Measurements from ENCODE around the gene STK16. TPM values are rescaled to one million over a fixed set of nuclear protein-coding genes. Genes with fewer than 3 reads are reported as not detected.

STK16 gene
- total and polyA plus RNA-seq, 2 of the 13 experiments (the other 11 are each of a cell fraction or from before 2014, with no cell fraction given) = 28.0 to 50.9 TPM

DNA sequence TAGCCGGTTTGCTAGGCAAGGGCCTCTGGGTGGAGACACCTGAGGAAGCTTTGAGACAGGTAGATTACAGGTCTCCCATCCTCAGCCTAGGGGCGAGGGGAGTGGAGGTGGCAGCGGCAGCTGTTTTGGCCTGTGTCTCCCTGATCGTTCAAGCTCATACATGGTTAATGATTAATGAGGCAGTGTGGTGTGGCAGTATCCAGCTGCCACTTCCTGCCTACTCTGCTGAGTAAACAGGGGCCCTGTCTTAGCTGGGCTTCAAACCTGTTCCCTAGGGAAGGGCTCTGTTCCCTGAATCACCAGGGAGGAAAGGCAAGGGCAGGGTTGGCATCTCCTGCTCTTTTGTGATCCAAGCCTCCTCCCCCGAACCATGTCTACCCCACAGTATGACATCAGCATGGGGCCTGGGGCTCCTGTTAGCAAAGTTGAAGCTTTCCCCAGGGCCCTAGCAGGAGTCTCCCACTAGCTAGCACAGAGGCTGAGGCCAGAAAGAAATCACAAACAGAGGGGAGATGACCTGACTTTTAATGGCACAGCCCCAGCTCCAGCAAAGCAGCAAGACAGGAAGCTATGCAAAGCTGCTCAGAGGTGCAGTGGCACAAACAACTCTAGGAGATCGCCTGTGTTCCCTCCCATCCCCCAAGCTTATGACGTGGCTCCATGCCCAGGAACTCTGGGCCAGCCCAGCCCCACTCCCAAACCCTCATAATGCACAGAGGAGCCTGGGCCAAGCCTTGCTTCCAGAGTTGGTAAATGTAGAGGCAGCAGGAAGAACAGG is 4.1 kb downstream of the STK16 start (continued):
- TF ChIP-seq ZNF460 (CRISPR knock-in tag; IDR thresholded peaks at IDR 0.05; ENCODE audit: borderline replicate concordance) (peak; percentile 17; the same call in 1 of the 2 replicates), BCL6 (CRISPR knock-in tag; IDR thresholded peaks at IDR 0.05) (peak; percentile 36; the same call in 1 of the 2 replicates), HMGA1 (CRISPR knock-in tag; conservative IDR thresholded peaks at IDR 0.05) (no peak), ZNF614 (CRISPR knock-in tag; IDR thresholded peaks at IDR 0.05; ENCODE audit: borderline replicate concordance) (peak; percentile 94), ZNF282 (IDR thresholded peaks at IDR 0.05; ENCODE audit: partially characterized antibody) (no peak), BORCS8-MEF2B (CRISPR knock-in tag; IDR thresholded peaks at IDR 0.05) (peak; percentile 81; the same call in 1 of the 2 replicates), ZSCAN12 (CRISPR knock-in tag; IDR thresholded peaks at IDR 0.05) (no peak), ZSCAN29 (CRISPR knock-in tag; conservative IDR thresholded peaks at IDR 0.05) (0 out of 2 replicates have a peak, but pooled peaks have one; percentile 7), SKI (IDR thresholded peaks at IDR 0.05; ENCODE audit: partially characterized antibody) (no peak), CEBPB (IDR thresholded peaks at IDR 0.05; ENCODE audit: borderline replicate concordance, low read depth, low read length) (no peak), MXD4 (CRISPR knock-in tag; IDR thresholded peaks at IDR 0.05) (no peak), ZNF17 (CRISPR knock-in tag; IDR thresholded peaks at IDR 0.05) (no peak), SOX6 (IDR thresholded peaks at IDR 0.05) (no peak), SOX6 (CRISPR knock-in tag; IDR thresholded peaks at IDR 0.05) (peak; percentile 73), ZNF7 (CRISPR knock-in tag; IDR thresholded peaks at IDR 0.05) (no peak), ZNF747 (CRISPR knock-in tag; IDR thresholded peaks at IDR 0.05; ENCODE audit: borderline replicate concordance) (peak; percentile 85; the same call in 1 of the 2 replicates), GABPB1 (CRISPR knock-in tag; IDR thresholded peaks at IDR 0.05) (peak; percentile 70)
- TF ChIP-seq, protein P1, sequence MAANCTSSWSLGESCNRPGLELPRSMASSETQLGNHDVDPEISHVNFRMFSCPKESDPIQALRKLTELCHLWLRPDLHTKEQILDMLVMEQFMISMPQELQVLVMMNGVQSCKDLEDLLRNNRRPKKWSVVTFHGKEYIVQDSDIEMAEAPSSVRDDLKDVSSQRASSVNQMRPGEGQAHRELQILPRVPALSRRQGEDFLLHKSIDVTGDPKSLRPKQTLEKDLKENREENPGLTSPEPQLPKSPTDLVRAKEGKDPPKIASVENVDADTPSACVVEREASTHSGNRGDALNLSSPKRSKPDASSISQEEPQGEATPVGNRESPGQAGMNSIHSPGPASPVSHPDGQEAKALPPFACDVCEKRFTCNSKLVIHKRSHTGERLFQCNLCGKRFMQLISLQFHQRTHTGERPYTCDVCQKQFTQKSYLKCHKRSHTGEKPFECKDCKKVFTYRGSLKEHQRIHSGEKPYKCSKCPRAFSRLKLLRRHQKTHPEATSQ (CRISPR knock-in tag; IDR thresholded peaks at IDR 0.05; ENCODE audit: borderline replicate concordance) = 0 out of 2 replicates have a peak, but pooled peaks have one; percentile 34
- TF ChIP-seq, protein P2, sequence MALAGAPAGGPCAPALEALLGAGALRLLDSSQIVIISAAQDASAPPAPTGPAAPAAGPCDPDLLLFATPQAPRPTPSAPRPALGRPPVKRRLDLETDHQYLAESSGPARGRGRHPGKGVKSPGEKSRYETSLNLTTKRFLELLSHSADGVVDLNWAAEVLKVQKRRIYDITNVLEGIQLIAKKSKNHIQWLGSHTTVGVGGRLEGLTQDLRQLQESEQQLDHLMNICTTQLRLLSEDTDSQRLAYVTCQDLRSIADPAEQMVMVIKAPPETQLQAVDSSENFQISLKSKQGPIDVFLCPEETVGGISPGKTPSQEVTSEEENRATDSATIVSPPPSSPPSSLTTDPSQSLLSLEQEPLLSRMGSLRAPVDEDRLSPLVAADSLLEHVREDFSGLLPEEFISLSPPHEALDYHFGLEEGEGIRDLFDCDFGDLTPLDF (CRISPR knock-in tag; IDR thresholded peaks at IDR 0.05) = no peak
- TF ChIP-seq, protein P3, sequence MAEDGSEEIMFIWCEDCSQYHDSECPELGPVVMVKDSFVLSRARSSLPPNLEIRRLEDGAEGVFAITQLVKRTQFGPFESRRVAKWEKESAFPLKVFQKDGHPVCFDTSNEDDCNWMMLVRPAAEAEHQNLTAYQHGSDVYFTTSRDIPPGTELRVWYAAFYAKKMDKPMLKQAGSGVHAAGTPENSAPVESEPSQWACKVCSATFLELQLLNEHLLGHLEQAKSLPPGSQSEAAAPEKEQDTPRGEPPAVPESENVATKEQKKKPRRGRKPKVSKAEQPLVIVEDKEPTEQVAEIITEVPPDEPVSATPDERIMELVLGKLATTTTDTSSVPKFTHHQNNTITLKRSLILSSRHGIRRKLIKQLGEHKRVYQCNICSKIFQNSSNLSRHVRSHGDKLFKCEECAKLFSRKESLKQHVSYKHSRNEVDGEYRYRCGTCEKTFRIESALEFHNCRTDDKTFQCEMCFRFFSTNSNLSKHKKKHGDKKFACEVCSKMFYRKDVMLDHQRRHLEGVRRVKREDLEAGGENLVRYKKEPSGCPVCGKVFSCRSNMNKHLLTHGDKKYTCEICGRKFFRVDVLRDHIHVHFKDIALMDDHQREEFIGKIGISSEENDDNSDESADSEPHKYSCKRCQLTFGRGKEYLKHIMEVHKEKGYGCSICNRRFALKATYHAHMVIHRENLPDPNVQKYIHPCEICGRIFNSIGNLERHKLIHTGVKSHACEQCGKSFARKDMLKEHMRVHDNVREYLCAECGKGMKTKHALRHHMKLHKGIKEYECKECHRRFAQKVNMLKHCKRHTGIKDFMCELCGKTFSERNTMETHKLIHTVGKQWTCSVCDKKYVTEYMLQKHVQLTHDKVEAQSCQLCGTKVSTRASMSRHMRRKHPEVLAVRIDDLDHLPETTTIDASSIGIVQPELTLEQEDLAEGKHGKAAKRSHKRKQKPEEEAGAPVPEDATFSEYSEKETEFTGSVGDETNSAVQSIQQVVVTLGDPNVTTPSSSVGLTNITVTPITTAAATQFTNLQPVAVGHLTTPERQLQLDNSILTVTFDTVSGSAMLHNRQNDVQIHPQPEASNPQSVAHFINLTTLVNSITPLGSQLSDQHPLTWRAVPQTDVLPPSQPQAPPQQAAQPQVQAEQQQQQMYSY (CRISPR knock-in tag; IDR thresholded peaks at IDR 0.05) = no peak
- TF ChIP-seq, protein P4, sequence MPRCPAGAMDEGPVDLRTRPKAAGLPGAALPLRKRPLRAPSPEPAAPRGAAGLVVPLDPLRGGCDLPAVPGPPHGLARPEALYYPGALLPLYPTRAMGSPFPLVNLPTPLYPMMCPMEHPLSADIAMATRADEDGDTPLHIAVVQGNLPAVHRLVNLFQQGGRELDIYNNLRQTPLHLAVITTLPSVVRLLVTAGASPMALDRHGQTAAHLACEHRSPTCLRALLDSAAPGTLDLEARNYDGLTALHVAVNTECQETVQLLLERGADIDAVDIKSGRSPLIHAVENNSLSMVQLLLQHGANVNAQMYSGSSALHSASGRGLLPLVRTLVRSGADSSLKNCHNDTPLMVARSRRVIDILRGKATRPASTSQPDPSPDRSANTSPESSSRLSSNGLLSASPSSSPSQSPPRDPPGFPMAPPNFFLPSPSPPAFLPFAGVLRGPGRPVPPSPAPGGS (CRISPR knock-in tag; IDR thresholded peaks at IDR 0.05) = no peak; the same call in none of the 2 replicates
- TF ChIP-seq, protein P5, sequence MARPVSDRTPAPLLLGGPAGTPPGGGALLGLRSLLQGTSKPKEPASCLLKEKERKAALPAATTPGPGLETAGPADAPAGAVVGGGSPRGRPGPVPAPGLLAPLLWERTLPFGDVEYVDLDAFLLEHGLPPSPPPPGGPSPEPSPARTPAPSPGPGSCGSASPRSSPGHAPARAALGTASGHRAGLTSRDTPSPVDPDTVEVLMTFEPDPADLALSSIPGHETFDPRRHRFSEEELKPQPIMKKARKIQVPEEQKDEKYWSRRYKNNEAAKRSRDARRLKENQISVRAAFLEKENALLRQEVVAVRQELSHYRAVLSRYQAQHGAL (CRISPR knock-in tag; IDR thresholded peaks at IDR 0.05; ENCODE audit: not compliant biosample characterization) = no peak
